Coronary artery (tissue), 2 donors: Measurements from ENCODE around the gene CCDC186.

Experiments used
- DNase-seq: peaks from one replicate; pipeline ENCODE4 v3.0.0-alpha.2; 2017; ENCODE audit warnings: low spot score
- H3K27ac ChIP-seq, 2 donors: fragments of 200-600 bp; sonication (generic); one replicate each; pipeline ENCODE4 v1.5.1; 2016 to 2019
- H3K4me3 ChIP-seq: fragments of 200-600 bp; sonication (generic); 2 replicates; pipeline ENCODE4 v1.5.1; 2016; ENCODE audit warnings: mild to moderate bottlenecking, moderate library complexity
- CTCF ChIP-seq: fragments of 200-600 bp; sonication (generic); IDR thresholded peaks from one replicate; pipeline ENCODE4 v1.5.1; 2019; ENCODE audit warnings: antibody characterized with exemption

CCDC186 gene

GRCh38 chr10:114176511-114176910 is 2.5 kb upstream of the CCDC186 start:
- Histone ChIP-seq H3K27ac (no peak overlapping the region), H3K4me3 (no peak overlapping the region)
- no peak for DNase-seq
- no peak for TF ChIP-seq CTCF

- no peak for TF ChIP-seq CTCF
Measured at GRCh38 chr10:114175667-114176066, 1.7 kb upstream of the CCDC186 start.

GRCh38 chr10:114174695-114175188 is 739 bp upstream of the CCDC186 start:
- Histone ChIP-seq H3K4me3 (peak overlapping the region; percentile 93), H3K27ac (peak overlapping the region; percentile 89 to 92)
- DNase-seq = no peak

More at GRCh38 chr10:114175667-114176066, 1.7 kb upstream of the CCDC186 start:
- no peak for DNase-seq
- Histone ChIP-seq H3K27ac (no peak overlapping the region), H3K4me3 (no peak overlapping the region)

GRCh38 chr10:114173603-114173920 is 441 bp downstream of the CCDC186 start:
- peak overlapping the region; percentile 89 to 92 for H3K27ac ChIP-seq
- TF ChIP-seq CTCF = no peak
- no peak for DNase-seq
- peak overlapping the region; percentile 93 for H3K4me3 ChIP-seq

More at GRCh38 chr10:114174695-114175188, 739 bp upstream of the CCDC186 start:
- TF ChIP-seq CTCF = no peak

GRCh38 chr10:114172776-114173602 is 1.0 kb downstream of the CCDC186 start:
- Histone ChIP-seq H3K4me3 (peak overlapping the region; percentile 93), H3K27ac (peak overlapping the region; percentile 89 to 92)
- TF ChIP-seq CTCF = no peak
- no peak for DNase-seq

- no peak for TF ChIP-seq CTCF
Measured at GRCh38 chr10:114172216-114172615, 1.8 kb downstream of the CCDC186 start.

More at GRCh38 chr10:114172216-114172615, 1.8 kb downstream of the CCDC186 start:
- DNase-seq = no peak
- Histone ChIP-seq H3K27ac (peak overlapping the region; percentile 7 to 23), H3K4me3 (peak overlapping the region; percentile 93)
